Kidney tubule cell (primary cell): ENCODE measurements around the gene CPZ.
A peak's percentile ranks its signal among the peaks of the same experiment; 100 is the strongest.

Experiments
- DNase-seq: peaks from one replicate; pipeline ENCODE4 v3.0.0-alpha.2; 2018; ENCODE audit warnings: low spot score

CPZ gene

DNA sequence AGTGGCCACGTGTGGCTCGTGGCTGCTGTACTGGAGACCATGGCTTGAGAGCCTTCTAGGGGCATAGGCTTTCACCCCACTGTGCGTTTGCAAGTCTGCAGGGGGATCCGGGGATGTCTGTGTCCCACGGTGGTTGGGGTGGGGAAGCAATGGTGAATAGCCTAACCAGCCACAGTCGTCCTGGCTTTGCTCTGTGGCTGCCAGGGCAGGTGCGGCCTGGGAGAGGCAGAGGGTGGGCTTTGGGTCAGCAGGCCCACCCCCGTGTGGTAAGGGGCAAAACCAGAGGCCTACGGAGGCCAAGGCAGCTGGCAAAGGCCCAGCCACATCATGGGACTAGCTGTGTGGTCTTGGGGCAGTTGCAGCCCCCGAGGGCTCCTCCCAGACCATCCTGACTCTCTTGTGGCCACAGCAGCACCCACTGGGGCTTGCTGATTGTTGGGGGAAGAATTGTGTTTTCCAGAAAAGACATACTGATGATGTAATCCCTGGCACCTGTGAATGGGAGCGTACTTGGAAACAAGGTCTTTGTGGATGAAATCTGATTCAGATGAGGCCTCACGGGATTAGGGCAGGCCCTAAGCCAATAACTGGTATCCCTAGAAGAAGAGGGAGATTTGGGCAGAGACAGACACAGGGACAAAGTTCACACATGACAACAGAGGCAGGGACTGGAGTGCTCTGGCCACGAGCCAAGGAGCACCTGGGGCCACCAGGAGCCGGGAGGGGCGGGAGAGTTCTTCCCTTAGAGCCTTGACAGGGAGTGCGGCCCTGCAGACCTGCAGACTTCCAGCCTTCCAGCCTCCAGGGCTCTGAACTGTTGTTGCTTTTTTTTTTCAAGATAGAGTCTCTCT, 2.9 kb downstream of the CPZ start:
- DNase-seq: no peak

- DNase-seq: no peak
Measured at GRCh38 chr4:8596891-8597290, 4.3 kb downstream of the CPZ start.

DNA sequence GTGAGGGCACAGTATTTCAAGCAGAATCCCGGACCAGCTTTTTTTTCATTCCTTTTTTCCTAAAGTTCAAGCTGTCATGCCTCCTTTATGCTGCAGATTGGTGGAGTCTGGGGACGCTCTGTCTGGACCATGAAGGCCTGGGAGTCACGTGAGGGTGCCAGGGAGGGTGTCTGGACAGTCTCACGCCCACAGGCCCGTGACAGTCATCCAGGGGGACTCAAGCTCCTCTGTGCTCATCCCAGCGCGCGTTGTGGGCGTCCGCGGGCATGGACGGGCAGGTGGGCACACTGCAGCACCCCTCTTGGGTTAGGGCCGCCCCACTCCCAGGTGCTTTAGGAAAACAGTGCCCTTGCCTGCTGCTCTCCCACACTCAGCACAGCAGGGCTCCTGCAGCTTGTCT, 4.8 kb downstream of the CPZ start:
- DNase-seq: no peak

DNA sequence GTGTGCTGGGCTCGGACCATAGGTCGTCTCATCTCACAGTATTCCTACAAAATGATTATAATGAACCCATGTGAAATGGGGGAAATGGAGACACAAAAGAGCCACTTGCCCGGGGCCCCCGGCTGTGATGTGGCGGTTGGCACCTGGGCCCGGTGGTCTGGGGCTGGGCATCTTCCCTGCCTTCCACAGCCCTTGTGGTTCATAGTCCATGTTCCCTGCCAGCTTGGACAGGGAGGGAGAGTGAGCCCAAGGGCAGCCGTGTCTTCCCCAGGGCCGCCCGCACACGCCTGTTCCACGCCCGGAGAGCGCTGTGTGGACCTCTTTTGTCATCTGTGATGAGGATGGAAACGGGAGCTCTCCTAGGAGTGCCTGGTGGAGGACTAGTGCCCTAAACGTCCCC, 5.2 kb downstream of the CPZ start:
- no peak for DNase-seq

DNA sequence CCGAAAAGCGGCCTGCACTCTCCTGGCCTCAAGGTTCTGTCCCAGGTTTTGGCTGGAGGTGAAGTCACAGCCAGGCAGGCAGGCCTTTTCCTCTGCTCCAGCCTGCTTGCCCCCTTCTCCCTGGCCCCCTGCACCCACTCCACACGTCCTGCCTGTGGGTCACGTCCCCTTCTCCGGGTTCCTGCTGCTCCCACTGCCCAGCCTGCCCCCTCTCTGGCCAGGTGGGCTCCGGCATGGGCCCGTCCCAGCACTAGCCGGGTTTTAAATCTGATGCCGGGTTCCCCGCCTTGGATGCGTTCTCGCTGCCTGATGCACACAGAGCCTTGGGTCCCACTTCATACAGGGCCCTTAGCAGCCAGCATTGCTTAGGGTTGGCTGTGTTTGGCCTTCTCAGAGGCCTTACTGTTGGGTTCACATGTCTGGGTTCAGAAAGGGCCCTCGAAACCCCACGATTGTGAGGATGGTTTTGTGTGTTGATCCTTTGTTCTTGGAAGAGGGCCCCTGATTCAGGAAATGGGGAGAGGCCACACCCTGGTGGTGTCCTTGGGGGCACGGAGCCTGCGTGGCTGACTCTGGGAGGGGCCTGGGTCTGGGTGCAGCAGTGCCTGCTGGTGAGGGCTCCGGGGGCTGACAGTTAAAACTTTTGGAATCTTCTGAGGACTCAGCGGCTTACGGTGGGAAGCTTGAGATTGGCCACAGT, 6.0 kb downstream of the CPZ start:
- no peak for DNase-seq

DNA sequence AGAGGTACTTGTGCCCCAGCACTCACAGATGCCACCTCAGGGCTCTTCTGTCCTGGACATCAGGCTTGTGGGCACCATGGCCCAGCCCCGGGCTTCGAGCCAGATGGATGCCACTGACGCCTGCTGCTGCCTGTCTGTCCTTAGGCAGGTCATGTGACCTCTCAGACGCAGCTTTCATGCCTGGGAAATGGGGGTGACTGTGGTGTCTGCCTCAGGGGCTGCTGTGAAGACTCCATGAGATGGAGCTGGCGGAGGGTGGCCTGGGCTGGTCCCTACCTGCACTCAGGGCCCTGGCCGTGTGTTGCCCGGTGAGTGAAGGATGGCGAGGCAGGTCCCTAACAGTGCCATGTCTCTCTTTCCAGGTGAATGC, 6.5 kb downstream of the CPZ start:
- no peak for DNase-seq

GRCh38 chr4:8599657-8600056, 7.1 kb downstream of the CPZ start:
- peak; percentile 70 for DNase-seq

- no peak for DNase-seq
Measured at GRCh38 chr4:8600266-8600665, 7.7 kb downstream of the CPZ start.

GRCh38 chr4:8600686-8601085, 8.1 kb downstream of the CPZ start:
- no peak for DNase-seq

GRCh38 chr4:8601086-8601485, 8.5 kb downstream of the CPZ start:
- no peak for DNase-seq

- no peak for DNase-seq
Measured at GRCh38 chr4:8601556-8601955, 9.0 kb downstream of the CPZ start.

DNA sequence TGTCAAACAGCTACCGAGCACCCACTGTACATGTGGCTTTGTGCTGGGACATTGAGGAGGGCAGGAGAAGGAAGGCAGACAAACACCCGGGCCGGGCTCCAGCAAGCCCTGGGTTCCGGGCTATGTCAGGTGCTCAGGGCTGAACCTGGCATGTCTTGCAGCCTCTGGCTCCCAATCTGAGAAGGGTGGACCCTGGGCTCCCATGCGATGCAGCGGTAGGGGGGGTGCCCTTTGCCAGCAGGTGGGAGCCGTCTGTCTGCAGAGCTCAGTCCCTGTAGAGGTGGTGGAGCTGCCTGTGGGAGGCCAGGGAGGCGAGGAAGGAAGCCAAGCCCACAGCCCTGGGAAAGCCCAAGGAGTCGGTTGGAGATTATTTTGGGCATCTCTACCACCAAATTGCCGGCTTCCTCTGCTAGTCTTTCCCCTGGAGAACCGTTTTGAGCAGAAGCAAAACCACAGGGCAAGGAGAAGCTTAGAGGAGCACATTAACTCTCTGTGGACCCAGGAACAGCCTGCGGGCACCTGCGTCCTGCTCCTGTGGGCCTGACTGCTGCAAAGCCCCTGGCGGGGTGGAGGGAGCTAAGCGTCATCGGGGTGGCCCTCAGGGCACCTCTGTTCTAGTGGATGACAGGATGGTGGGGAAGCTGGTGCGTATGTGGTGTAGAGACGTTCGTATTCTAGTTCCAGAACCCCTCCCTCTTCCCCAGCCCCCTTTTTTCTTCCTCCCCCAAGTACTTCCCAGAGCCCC, 10.3 kb downstream of the CPZ start:
- DNase-seq: no peak

DNA sequence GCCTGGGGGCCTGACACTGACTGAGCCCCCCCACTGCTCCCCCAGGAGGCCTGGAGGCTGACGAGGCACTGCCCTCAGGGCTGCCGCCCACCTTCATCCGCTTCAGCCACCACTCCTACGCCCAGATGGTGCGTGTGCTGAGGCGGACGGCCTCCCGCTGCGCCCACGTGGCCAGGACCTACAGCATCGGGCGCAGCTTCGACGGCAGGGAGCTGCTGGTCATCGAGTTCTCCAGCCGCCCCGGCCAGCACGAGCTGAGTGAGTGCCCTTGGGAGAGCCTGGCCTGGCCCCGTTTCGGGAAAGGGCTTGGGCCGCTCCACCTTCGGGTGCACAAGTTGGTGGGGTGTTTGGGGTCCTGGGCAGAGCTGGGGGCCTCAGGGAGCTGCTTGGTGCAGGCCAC, 11.4 kb downstream of the CPZ start:
- DNase-seq: no peak

DNA sequence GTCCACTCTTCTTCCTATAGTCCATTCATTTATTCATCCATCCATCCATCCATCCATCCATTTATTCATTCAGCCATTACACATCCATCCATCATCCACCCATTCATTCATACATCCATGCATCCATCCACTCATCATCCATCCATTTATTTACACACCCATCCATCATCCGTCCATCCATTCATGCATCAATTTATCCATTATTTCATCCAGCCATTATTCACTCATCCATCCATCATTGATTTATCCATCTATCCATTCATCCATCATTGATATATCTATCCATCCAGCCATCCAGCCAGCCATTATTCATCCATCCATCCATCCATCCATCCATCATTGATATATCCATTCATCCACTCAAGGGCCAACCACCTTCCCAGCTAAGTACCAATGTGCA, 12.7 kb downstream of the CPZ start:
- DNase-seq: no peak

GRCh38 chr4:8606476-8606875, 13.9 kb downstream of the CPZ start:
- DNase-seq: no peak

DNA sequence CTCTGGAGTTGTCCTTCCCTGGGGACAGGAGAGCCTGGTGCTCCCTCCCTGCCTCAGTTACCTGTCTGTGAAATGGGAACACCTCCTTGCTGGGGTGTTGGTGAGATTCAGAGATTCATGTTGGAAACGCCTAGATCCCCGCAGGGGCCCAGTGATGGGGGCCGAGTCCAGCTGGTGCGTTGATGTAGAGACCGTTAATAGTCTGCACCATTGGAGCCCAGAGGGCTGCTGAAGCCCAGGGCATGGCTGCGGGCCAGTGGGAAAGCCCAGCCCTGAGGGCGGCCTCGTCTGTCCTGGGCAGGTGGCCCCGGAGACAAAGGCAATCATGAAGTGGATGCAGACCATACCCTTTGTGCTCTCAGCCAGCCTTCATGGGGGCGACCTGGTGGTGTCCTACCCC, 14.4 kb downstream of the CPZ start:
- DNase-seq: no peak

- DNase-seq: peak; percentile 8
Measured at GRCh38 chr4:8607603-8608481, 15.3 kb downstream of the CPZ start.

- no peak for DNase-seq
Measured at GRCh38 chr4:8608714-8609391, 16.3 kb downstream of the CPZ start.

- no peak for DNase-seq
Measured at GRCh38 chr4:8609406-8609805, 16.8 kb downstream of the CPZ start.

DNA sequence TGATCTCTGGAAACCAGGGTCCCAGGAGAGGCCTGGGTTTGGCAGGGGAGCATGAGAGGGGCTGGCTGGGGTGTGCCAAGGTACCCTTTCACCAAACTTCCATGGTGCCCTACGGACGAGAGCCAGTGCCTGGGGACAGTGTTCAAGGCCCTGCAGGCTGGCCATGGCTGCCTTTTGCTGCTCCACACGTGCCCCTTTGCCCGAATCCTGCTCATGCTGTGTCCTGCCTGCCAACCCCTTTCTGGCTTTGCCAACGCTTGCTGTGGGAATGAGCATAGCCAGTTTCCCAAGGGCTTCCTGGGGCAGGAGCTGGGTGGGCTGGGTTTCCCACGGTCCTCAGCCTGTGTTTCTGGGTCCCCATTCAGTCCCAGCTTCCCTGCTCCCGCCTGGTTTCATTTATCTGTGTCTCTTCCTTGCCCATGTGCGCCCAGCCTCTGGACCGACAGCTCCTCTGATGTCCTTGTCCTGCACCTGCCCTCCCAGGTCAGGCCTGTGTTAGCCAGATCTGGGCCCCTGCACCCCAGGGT, 17.3 kb downstream of the CPZ start:
- no peak for DNase-seq
